Endothelial cell of umbilical vein (primary cell): ENCODE data around the gene TGFBR2. TPM values are rescaled to one million over a fixed set of nuclear protein-coding genes. Genes with fewer than 3 reads are reported as not detected.

Experiments used
- BruUV-seq: library from RNA; stranded (reverse); fragments of 400-500 nt; replicated peaks from 2 replicates; lab custom pipeline; 2021; lab: Mats Ljungman, UMichigan
- CTCF ChIA-PET: fragments of 300-600, 350-600 bp; sonication (Branson Sonifier 250); formaldehyde crosslinking; loops from one replicate; lab custom pipeline; 2021; ENCODE audit warnings: antibody characterized with exemption, inconsistent platforms; lab: Charles Lee
- POLR2A ChIA-PET: fragments of 300-600, 350-600 bp; sonication (Branson Sonifier 250); formaldehyde crosslinking; loops from one replicate; lab custom pipeline; 2021; ENCODE audit warnings: antibody characterized with exemption, inconsistent platforms; lab: Charles Lee
- DNase-seq: peaks from one replicate; pipeline ENCODE4 v3.0.0-alpha.2; 2011; ENCODE audit warnings: low read depth, low spot score
- FAIRE-seq: peaks from 2 replicates; lab custom pipeline; 2011; peaks lifted over from hg19 to GRCh38; lab: Jason Lieb, UNC
- H2AFZ ChIP-seq: 2 replicates; pipeline ENCODE4 v1.6.0; 2012; ENCODE audit warnings: low read depth, low read length, control low read depth, inconsistent platforms
- H3K27ac ChIP-seq: 2 replicates; pipeline ENCODE4 v1.5.1; 2011; ENCODE audit warnings: low read depth, mild to moderate bottlenecking, control low read depth, low read length, moderate library complexity; ENCODE audit not compliant: insufficient read depth
- H3K27me3 ChIP-seq, 2 experiments: 2 replicates each; pipeline versions ENCODE4 v1.6.0 to v1.6.1; 2011; ENCODE audit warnings: low read length in 2 of 2, mixed read lengths in 1 of 2; ENCODE audit not compliant: control insufficient read depth in 2 of 2, insufficient read depth in 2 of 2
- H3K36me3 ChIP-seq, 2 experiments: 2 replicates in 1 of 2; 3 replicates in 1 of 2; pipeline ENCODE4 v1.5.1; 2011; ENCODE audit warnings: low read length in 2 of 2, mild to moderate bottlenecking in 1 of 2, moderate library complexity in 1 of 2; ENCODE audit not compliant: control insufficient read depth in 2 of 2, insufficient read depth in 2 of 2; ENCODE audit errors: extremely low read depth in 1 of 2
- H3K4me1 ChIP-seq: 3 replicates; pipeline ENCODE4 v1.5.1; 2011; ENCODE audit warnings: mild to moderate bottlenecking, low read length; ENCODE audit not compliant: control insufficient read depth, insufficient read depth; ENCODE audit errors: extremely low read depth
- H3K4me2 ChIP-seq: 2 replicates; pipeline ENCODE4 v1.6.1; 2011; ENCODE audit warnings: low read length, control low read depth, mixed read lengths; ENCODE audit not compliant: insufficient read depth
- H3K4me3 ChIP-seq, 3 experiments: fragments of 200-600 bp in 1 of 3; sonication (generic), shearing (Covaris generic) in 1 of 3; replicated peaks in 1 of 3; 2 replicates each; pipeline ENCODE4 v1.5.1; 2011 to 2016; ENCODE audit warnings: control low read depth in 3 of 3, low read length in 3 of 3, mild to moderate bottlenecking in 2 of 3, inconsistent platforms in 1 of 3, low read depth in 1 of 3, moderate library complexity in 1 of 3; ENCODE audit not compliant: insufficient read depth in 1 of 3
- H3K79me2 ChIP-seq: 2 replicates; pipeline ENCODE4 v1.6.0; 2012; ENCODE audit warnings: low read length, inconsistent platforms; ENCODE audit not compliant: control insufficient read depth, insufficient read depth
- H3K9ac ChIP-seq: replicated peaks from 2 replicates; pipeline ENCODE3; 2011; ENCODE audit warnings: low read length, control low read depth; ENCODE audit not compliant: insufficient read depth; ENCODE audit errors: extremely low read depth
- H3K9me1 ChIP-seq: replicated peaks from 3 replicates; pipeline ENCODE4 v1.6.0; 2011; ENCODE audit warnings: mild to moderate bottlenecking, low read length; ENCODE audit not compliant: control insufficient read depth, insufficient read depth; ENCODE audit errors: extremely low read depth
- H3K9me3 ChIP-seq: replicated peaks from 2 replicates; pipeline ENCODE4 v1.5.1; 2012; ENCODE audit warnings: low read length, inconsistent platforms; ENCODE audit not compliant: control insufficient read depth, insufficient read depth
- H4K20me1 ChIP-seq: replicated peaks from 2 replicates; pipeline ENCODE3; 2011; ENCODE audit warnings: mild to moderate bottlenecking, low read length; ENCODE audit not compliant: control insufficient read depth, insufficient read depth; ENCODE audit errors: extremely low read depth
- EZH2 ChIP-seq: IDR thresholded peaks from 2 replicates; pipeline ENCODE4 v1.6.1; 2012; ENCODE audit warnings: borderline replicate concordance, low read depth, mild to moderate bottlenecking, moderate library complexity, low read length, inconsistent platforms; ENCODE audit not compliant: severe bottlenecking
- FOS ChIP-seq: IDR thresholded peaks from 2 replicates; pipeline ENCODE4 v1.6.1; 2011; ENCODE audit warnings: mild to moderate bottlenecking, low read length, moderate library complexity, borderline replicate concordance; ENCODE audit not compliant: insufficient read depth
- GATA2 ChIP-seq: IDR thresholded peaks from 2 replicates; pipeline ENCODE4 v1.7.0; 2011; ENCODE audit warnings: low read depth, mild to moderate bottlenecking, moderate library complexity, mixed read lengths, low read length; ENCODE audit not compliant: insufficient read length, insufficient read depth
- JUN ChIP-seq: IDR thresholded peaks from 2 replicates; pipeline ENCODE4 v1.6.1; 2011; ENCODE audit warnings: borderline replicate concordance, low read depth; ENCODE audit not compliant: insufficient read length, insufficient read depth
- MYC ChIP-seq: IDR thresholded peaks from one replicate; pipeline ENCODE4 v1.6.1; 2011; ENCODE audit warnings: mild to moderate bottlenecking, low read depth, low read length
- POLR2A ChIP-seq: IDR thresholded peaks from 2 replicates; pipeline ENCODE4 v1.6.1; 2012; ENCODE audit warnings: low read depth, mild to moderate bottlenecking, control low read depth, low read length
- POLR2AphosphoS5 ChIP-seq: IDR thresholded peaks from 2 replicates; pipeline ENCODE4 v1.6.1; 2012; ENCODE audit warnings: low read depth, mild to moderate bottlenecking, control low read depth, low read length, moderate library complexity; ENCODE audit not compliant: insufficient read depth
- dilution Hi-C: fragments of 300-500 bp; cut with MboI; formaldehyde crosslinking; loops from one replicate; pipeline ENCODE4 v1.15.0; 2019; ENCODE audit warnings: low sequenced_read_pairs; ENCODE audit not compliant: extremely low pct_ligation_motif_present
- intact Hi-C: fragments of 100-400 bp; cut with micrococcal nuclease; formaldehyde crosslinking; loops from one replicate; pipeline ENCODE4 v1.10.0; 2022
- polyA plus RNA-seq, 4 experiments: library from polyadenylated mRNA; depleted of rRNA in 3 of 4; stranded (reverse) in 3 of 4; unstranded in 1 of 4; fragments of >200 nt; gene quantifications; 2 replicates each; pipeline versions ENCODE4 v1.2.1 to v1.2.3, GENCODE V29; 2011 to 2012; ENCODE audit warnings: missing spikeins in 1 of 4
- total RNA-seq: library from RNA; stranded (reverse); gene quantifications from 2 replicates; pipeline ENCODE4 v1.2.3, GENCODE V29; 2021
- TF ChIP-seq, protein P1 (sequence below): IDR thresholded peaks from 2 replicates; pipeline ENCODE4 v1.6.1; 2011; ENCODE audit not compliant: insufficient read depth, insufficient read length
- TF ChIP-seq, protein P2 (sequence below), 2 donors: IDR thresholded peaks; 1 replicate in 1 of 2; 2 replicates in 1 of 2; pipeline ENCODE4 v1.5.1; 2011; ENCODE audit warnings: low read length in 2 of 2, mild to moderate bottlenecking in 2 of 2, moderate library complexity in 2 of 2, control low read depth in 1 of 2, inconsistent platforms in 1 of 2, low read depth in 1 of 2; ENCODE audit not compliant: insufficient read depth in 1 of 2; ENCODE audit errors: extremely low read depth in 1 of 2

TGFBR2 gene
- total and polyA plus RNA-seq, 2 donors (not counting 3 experiments of a cell fraction or from before 2014, with no cell fraction given), result 227 to 250 TPM

DNA sequence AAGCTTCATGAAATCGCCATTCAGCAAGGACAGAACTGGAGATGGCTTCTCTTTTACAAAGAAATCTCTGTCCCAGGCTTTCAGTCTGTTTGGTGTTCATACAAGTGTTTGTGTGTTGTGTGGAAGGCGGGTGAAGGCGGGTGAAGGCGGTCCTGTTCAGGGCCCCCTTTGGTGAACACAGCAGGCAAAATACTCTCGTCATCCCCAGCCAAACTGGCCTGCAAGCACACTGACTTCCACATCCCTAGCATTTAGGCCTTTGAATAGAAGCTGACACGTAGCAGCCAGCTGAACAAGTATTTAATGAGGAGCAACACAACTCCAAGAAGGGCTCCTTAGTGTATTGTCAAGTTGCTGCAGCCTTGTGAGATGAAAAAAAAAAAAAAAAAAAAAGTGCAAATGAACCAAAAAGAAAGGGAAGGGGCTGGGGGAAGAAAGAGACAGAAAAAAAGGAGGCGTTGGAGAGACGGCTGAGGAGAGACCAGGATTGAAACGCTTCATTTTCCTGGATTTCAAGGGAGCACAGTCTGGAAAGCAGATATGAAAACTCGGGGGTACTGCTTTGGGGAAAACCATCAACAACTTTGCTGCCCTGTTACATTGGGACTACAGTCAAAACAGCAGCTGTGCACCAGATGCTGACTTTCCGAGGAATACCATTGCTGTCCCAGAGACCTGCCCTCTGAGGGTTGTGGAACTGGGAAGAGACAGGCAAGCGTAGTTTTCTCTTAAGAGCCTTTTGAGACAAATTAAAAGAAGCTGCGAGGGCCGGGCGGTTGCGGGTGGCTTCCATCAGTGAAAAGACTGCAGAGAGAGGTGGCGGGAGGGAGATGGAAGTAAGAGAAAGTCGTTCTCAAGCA is 74.6 kb downstream of the TGFBR2 start:
- peak overlapping the region; percentile 98 for H3K27ac ChIP-seq
- TSS peak; percentile 96 for BruUV-seq
- H2AFZ ChIP-seq, result no peak overlapping the region
- dilution Hi-C loops (no loop called here), intact Hi-C loops (loop anchor here (1.0 to 2.0 kb wide), 9 partner anchors 8 to 392 kb away; partner anchors contain the start of gene TGFBR2)
- peaks cover 23 to 60% of the 10 kb centered on the region in 2 experiments for H3K36me3 ChIP-seq
- H3K9me1 ChIP-seq, result no peaks in the 10 kb centered on the region
- H3K27me3 ChIP-seq, result no peaks in the 10 kb centered on the region
- no peaks in the 10 kb centered on the region for H3K9me3 ChIP-seq
- H3K9ac ChIP-seq, result peak overlapping the region; percentile 90
- H3K4me1 ChIP-seq, result peaks cover 88% of the 10 kb centered on the region
- DNase-seq (peak; percentile 59), FAIRE-seq (no peak)
- TF ChIP-seq, protein P1, sequence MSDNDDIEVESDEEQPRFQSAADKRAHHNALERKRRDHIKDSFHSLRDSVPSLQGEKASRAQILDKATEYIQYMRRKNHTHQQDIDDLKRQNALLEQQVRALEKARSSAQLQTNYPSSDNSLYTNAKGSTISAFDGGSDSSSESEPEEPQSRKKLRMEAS, result no peak
- TF ChIP-seq GATA2 (no peak), JUN (no peak), FOS (no peak), MYC (no peak), POLR2AphosphoS5 (no peak), POLR2A (no peak), EZH2 (no peak)
- TF ChIP-seq, protein P2, sequence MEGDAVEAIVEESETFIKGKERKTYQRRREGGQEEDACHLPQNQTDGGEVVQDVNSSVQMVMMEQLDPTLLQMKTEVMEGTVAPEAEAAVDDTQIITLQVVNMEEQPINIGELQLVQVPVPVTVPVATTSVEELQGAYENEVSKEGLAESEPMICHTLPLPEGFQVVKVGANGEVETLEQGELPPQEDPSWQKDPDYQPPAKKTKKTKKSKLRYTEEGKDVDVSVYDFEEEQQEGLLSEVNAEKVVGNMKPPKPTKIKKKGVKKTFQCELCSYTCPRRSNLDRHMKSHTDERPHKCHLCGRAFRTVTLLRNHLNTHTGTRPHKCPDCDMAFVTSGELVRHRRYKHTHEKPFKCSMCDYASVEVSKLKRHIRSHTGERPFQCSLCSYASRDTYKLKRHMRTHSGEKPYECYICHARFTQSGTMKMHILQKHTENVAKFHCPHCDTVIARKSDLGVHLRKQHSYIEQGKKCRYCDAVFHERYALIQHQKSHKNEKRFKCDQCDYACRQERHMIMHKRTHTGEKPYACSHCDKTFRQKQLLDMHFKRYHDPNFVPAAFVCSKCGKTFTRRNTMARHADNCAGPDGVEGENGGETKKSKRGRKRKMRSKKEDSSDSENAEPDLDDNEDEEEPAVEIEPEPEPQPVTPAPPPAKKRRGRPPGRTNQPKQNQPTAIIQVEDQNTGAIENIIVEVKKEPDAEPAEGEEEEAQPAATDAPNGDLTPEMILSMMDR (IDR thresholded peaks at IDR 0.05; ENCODE audit: extremely low read depth in 1 of 2, insufficient read depth in 1 of 2, low read depth in 1 of 2, low read length in 2 of 2), result no peak
- H3K79me2 ChIP-seq, result peaks cover 68% of the 10 kb centered on the region
- ChIA-PET POLR2A (interaction anchor here (0.7 to 1.4 kb wide), 9 partner anchors 10 to 339 kb away, joined by 3 to 10 read pairs (median 6); partner anchors contain the start of gene TGFBR2), CTCF (interaction anchor here (1.0 to 3.8 kb wide), 10 partner anchors 11 to 638 kb away, joined by 3 to 26 read pairs (median 6); partner anchors contain the start of gene TGFBR2)
- H3K4me3 ChIP-seq, result no peak overlapping the region
- peak overlapping the region; percentile 53 for H3K4me2 ChIP-seq
- no peaks in the 10 kb centered on the region for H4K20me1 ChIP-seq
